HG03439 (cell line): ENCODE data around the gene GFRA3.
"Not testable (repeated sequence)": the region's sequence is repeated elsewhere in the genome, so short reads cannot be mapped to it uniquely, and the experiment has no call there.

Experiments
- ATAC-seq: cut with Tn5 transposase; IDR thresholded peaks from one replicate; pipeline ENCODE4 v1.9.1; 2021; ENCODE audit warnings: mild to moderate bottlenecking, moderate library complexity; ENCODE audit not compliant: unreplicated experiment

Gene GFRA3

GRCh38 chr5:138247800-138248199, 26.6 kb downstream of the GFRA3 start:
- not testable (repeated sequence) for ATAC-seq

- no peak for ATAC-seq
Measured at GRCh38 chr5:138246822-138247221, 27.6 kb downstream of the GFRA3 start.

- ATAC-seq, result no peak
Measured at GRCh38 chr5:138246334-138246733, 28.1 kb downstream of the GFRA3 start.

GRCh38 chr5:138245717-138246116, 28.7 kb downstream of the GFRA3 start:
- no peak for ATAC-seq

GRCh38 chr5:138243794-138244193, 30.6 kb downstream of the GFRA3 start:
- no peak for ATAC-seq

- ATAC-seq, result no peak
Measured at GRCh38 chr5:138241688-138242571, 32.5 kb downstream of the GFRA3 start.

GRCh38 chr5:138240650-138241385, 33.6 kb downstream of the GFRA3 start:
- ATAC-seq, result no peak

GRCh38 chr5:138238034-138238433, 36.4 kb downstream of the GFRA3 start:
- ATAC-seq, result no peak

GRCh38 chr5:138234651-138235050, 39.8 kb downstream of the GFRA3 start:
- no peak for ATAC-seq

GRCh38 chr5:138233280-138233679, 41.1 kb downstream of the GFRA3 start:
- no peak for ATAC-seq

- no peak for ATAC-seq
Measured at GRCh38 chr5:138230981-138231589, 43.3 kb downstream of the GFRA3 start.

- ATAC-seq, result no peak
Measured at GRCh38 chr5:138230261-138230660, 44.2 kb downstream of the GFRA3 start.

- ATAC-seq, result no peak
Measured at GRCh38 chr5:138229387-138229786, 45.0 kb downstream of the GFRA3 start.

GRCh38 chr5:138226910-138227309, 47.5 kb downstream of the GFRA3 start:
- no peak for ATAC-seq

GRCh38 chr5:138224712-138225111, 49.7 kb downstream of the GFRA3 start:
- ATAC-seq, result no peak

- no peak for ATAC-seq
Measured at GRCh38 chr5:138223532-138223931, 50.9 kb downstream of the GFRA3 start.

- ATAC-seq, result no peak
Measured at GRCh38 chr5:138216799-138217198, 57.6 kb downstream of the GFRA3 start.

GRCh38 chr5:138213161-138214029, 61.0 kb downstream of the GFRA3 start, which contains the start of gene CDC23:
TSS of gene CDC23 (minus strand) at chr5:138213323. CDS start at chr5:138213312, 11 bp downstream.
- peak; percentile 97 for ATAC-seq

- ATAC-seq, result peak; percentile 14
Measured at GRCh38 chr5:138212828-138213160, 61.6 kb downstream of the GFRA3 start.

- ATAC-seq, result no peak
Measured at GRCh38 chr5:138210985-138211384, 63.4 kb downstream of the GFRA3 start.
